PC-9 (cell line): ENCODE data around the gene SUPT5H. TPM values are rescaled to one million over a fixed set of nuclear protein-coding genes. Genes with fewer than 3 reads are reported as not detected.

Experiments used
- BruUV-seq: library from RNA; stranded (reverse); fragments of 400-500 nt; replicated peaks from 2 replicates; lab custom pipeline; 2021; lab: Mats Ljungman, UMichigan
- CTCF ChIA-PET: fragments of 300-600 bp; sonication (Branson Sonifier 250); formaldehyde crosslinking; loops from one replicate; lab custom pipeline; 2022; ENCODE audit warnings: antibody characterized with exemption; lab: Charles Lee
- POLR2A ChIA-PET: fragments of 300-600 bp; sonication (Branson Sonifier 250); formaldehyde crosslinking; loops from one replicate; lab custom pipeline; 2022; ENCODE audit warnings: antibody characterized with exemption; ENCODE audit not compliant: unreplicated experiment; lab: Charles Lee
- DNase-seq, 2 experiments: peaks; one replicate each; pipeline versions ENCODE4 v3.0.0 to v3.0.0-alpha.2; 2015 to 2022; ENCODE audit warnings: mixed read lengths in 1 of 2
- H2AFZ ChIP-seq: fragments of 200-600 bp; sonication (generic); 2 replicates; pipeline ENCODE4 v1.8.1; 2017; ENCODE audit warnings: antibody characterized with exemption
- H3F3A ChIP-seq: fragments of 200-600 bp; sonication (generic); 2 replicates; pipeline ENCODE4 v1.8.1; 2017; ENCODE audit warnings: antibody characterized with exemption, mild to moderate bottlenecking, low read depth; ENCODE audit not compliant: insufficient read depth
- H3K27ac ChIP-seq: fragments of 200-600 bp; sonication (generic); 2 replicates; pipeline ENCODE4 v1.6.1; 2016; ENCODE audit warnings: mixed run types
- H3K27me3 ChIP-seq: fragments of 200-600 bp; sonication (generic); 2 replicates; pipeline ENCODE4 v1.6.1; 2016; ENCODE audit warnings: low read depth, mixed run types; ENCODE audit not compliant: insufficient read depth
- H3K36me3 ChIP-seq: fragments of 200-600 bp; sonication (generic); 2 replicates; pipeline ENCODE4 v1.6.1; 2016; ENCODE audit warnings: low read depth, mixed run types
- H3K4me1 ChIP-seq: fragments of 200-600 bp; sonication (generic); replicated peaks from 2 replicates; pipeline ENCODE4 v1.6.1; 2016; ENCODE audit warnings: mixed run types; ENCODE audit not compliant: insufficient read depth
- H3K4me2 ChIP-seq: fragments of 200-600 bp; sonication (generic); 2 replicates; pipeline ENCODE4 v1.6.1; 2017; ENCODE audit warnings: mixed run types
- H3K4me3 ChIP-seq: fragments of 200-600 bp; sonication (generic); 2 replicates; pipeline ENCODE4 v1.6.1; 2016; ENCODE audit warnings: mixed run types
- H3K79me2 ChIP-seq: fragments of 200-600 bp; sonication (generic); 2 replicates; pipeline ENCODE4 v1.6.1; 2017; ENCODE audit warnings: low read depth, mixed run types
- H3K9me2 ChIP-seq: fragments of 200-600 bp; sonication (generic); 2 replicates; pipeline ENCODE4 v1.8.1; 2017; ENCODE audit warnings: mild to moderate bottlenecking; ENCODE audit not compliant: insufficient read depth
- H3K9me3 ChIP-seq: fragments of 200-600 bp; sonication (generic); 2 replicates; pipeline ENCODE4 v1.8.1; 2016; ENCODE audit warnings: low read depth; ENCODE audit not compliant: insufficient read depth
- H4K20me1 ChIP-seq: fragments of 200-600 bp; sonication (generic); 2 replicates; pipeline ENCODE4 v1.8.1; 2017; ENCODE audit not compliant: insufficient read depth
- CTCF ChIP-seq: fragments of 200-600 bp; sonication (generic); conservative IDR thresholded peaks from 2 replicates; pipeline ENCODE4 v1.6.1; 2017; ENCODE audit warnings: mixed run types, antibody characterized with exemption, mild to moderate bottlenecking, moderate library complexity
- EZH2 ChIP-seq: fragments of 200-600 bp; sonication (generic); IDR thresholded peaks from 2 replicates; pipeline ENCODE4 v1.8.0; 2017; ENCODE audit warnings: antibody characterized with exemption, low read depth
- intact Hi-C: fragments of 100-400 bp; cut with micrococcal nuclease; formaldehyde crosslinking; loops from one replicate; pipeline ENCODE4 v1.10.0; 2022; ENCODE audit not compliant: unreplicated experiment
- total RNA-seq: library from RNA; stranded (reverse); gene quantifications from 2 replicates; pipeline ENCODE4 v1.2.3, GENCODE V29; 2021

Gene SUPT5H
- total RNA-seq, 1 experiment from 2014 or later = 118 TPM

- no peak for TF ChIP-seq EZH2
- TF ChIP-seq CTCF = no peak
- H4K20me1 ChIP-seq = no peaks in the 10 kb centered on the region
- ChIA-PET POLR2A (no interaction called here), CTCF (no interaction called here)
- H3K36me3 ChIP-seq = no peaks in the 10 kb centered on the region
- no TSS peak for BruUV-seq
- no peaks in the 10 kb centered on the region for H3K27me3 ChIP-seq
- H2AFZ ChIP-seq = no peak overlapping the region
- H3K79me2 ChIP-seq = no peaks in the 10 kb centered on the region
- H3K4me1 ChIP-seq = no peaks in the 10 kb centered on the region
- no peak overlapping the region for H3K4me2 ChIP-seq
- H3K9me3 ChIP-seq = no peaks in the 10 kb centered on the region
- H3F3A ChIP-seq = no peaks in the 10 kb centered on the region; the same call in 1 of the 2 replicates
- no peaks in the 10 kb centered on the region for H3K9me2 ChIP-seq
- DNase-seq = no peak
- intact Hi-C loops = no loop called here
- no peak overlapping the region for H3K27ac ChIP-seq
- no peak overlapping the region for H3K4me3 ChIP-seq
These were observed 20.4 kb upstream of the SUPT5H start for GRCh38 chr19:39424934-39425333.

GRCh38 chr19:39425744-39426143 is 19.6 kb upstream of the SUPT5H start:
- no peak for TF ChIP-seq EZH2
- no peak for TF ChIP-seq CTCF

GRCh38 chr19:39426170-39426569 is 19.2 kb upstream of the SUPT5H start:
- ChIA-PET POLR2A (no interaction called here), CTCF (interaction anchor here (0.6 kb wide), 1 partner anchor 872 kb away, joined by 3 read pairs; no protein-coding TSS in a partner anchor)
- H3K9me2 ChIP-seq = no peaks in the 10 kb centered on the region
- intact Hi-C loops = no loop called here
- no peak overlapping the region for H3K4me2 ChIP-seq
- H3F3A ChIP-seq = peaks cover 9% of the 10 kb centered on the region
- H3K79me2 ChIP-seq = no peaks in the 10 kb centered on the region
- H3K36me3 ChIP-seq = no peaks in the 10 kb centered on the region
- no TSS peak for BruUV-seq
- no peaks in the 10 kb centered on the region for H3K9me3 ChIP-seq
- peaks cover 8% of the 10 kb centered on the region for H3K4me1 ChIP-seq
- H4K20me1 ChIP-seq = no peaks in the 10 kb centered on the region
- H2AFZ ChIP-seq = no peak overlapping the region
- no peak overlapping the region for H3K4me3 ChIP-seq
- no peak overlapping the region for H3K27ac ChIP-seq
- peak in 1 of 2 experiments; percentile 23 for DNase-seq
- H3K27me3 ChIP-seq = no peaks in the 10 kb centered on the region
- no peak for TF ChIP-seq CTCF
- TF ChIP-seq EZH2 = no peak

More at GRCh38 chr19:39425744-39426143, 19.6 kb upstream of the SUPT5H start:
- ChIA-PET CTCF (interaction anchor here (0.6 kb wide), 1 partner anchor 872 kb away, joined by 3 read pairs; no protein-coding TSS in a partner anchor), POLR2A (no interaction called here)
- no peak overlapping the region for H2AFZ ChIP-seq
- DNase-seq = peak in 1 of 2 experiments; percentile 25
- no peaks in the 10 kb centered on the region for H3K36me3 ChIP-seq
- no peaks in the 10 kb centered on the region for H4K20me1 ChIP-seq
- no peak overlapping the region for H3K4me2 ChIP-seq
- no TSS peak for BruUV-seq
- peaks cover 5% of the 10 kb centered on the region for H3K4me1 ChIP-seq
- no peaks in the 10 kb centered on the region for H3K9me2 ChIP-seq
- no peaks in the 10 kb centered on the region for H3K9me3 ChIP-seq
- peaks cover 7% of the 10 kb centered on the region; the same call in 1 of the 2 replicates for H3F3A ChIP-seq
- H3K4me3 ChIP-seq = no peak overlapping the region
- no peaks in the 10 kb centered on the region for H3K27me3 ChIP-seq
- intact Hi-C loops = no loop called here
- no peaks in the 10 kb centered on the region for H3K79me2 ChIP-seq
- no peak overlapping the region for H3K27ac ChIP-seq
